OCI-LY1 (cell line): ENCODE data around the gene STARD13.

Experiments
- H2AFZ ChIP-seq: fragments of 200-600 bp; sonication (generic), shearing (Covaris generic); 2 replicates; pipeline ENCODE4 v1.6.0; 2014; ENCODE audit warnings: antibody characterized with exemption, mild to moderate bottlenecking, low read length
- H3F3A ChIP-seq: fragments of 200-600 bp; sonication (generic), shearing (Covaris generic); 2 replicates; pipeline ENCODE4 v1.6.0; 2014; ENCODE audit warnings: mild to moderate bottlenecking, antibody characterized with exemption, low read length, moderate library complexity; ENCODE audit not compliant: insufficient read depth
- H3K27ac ChIP-seq: fragments of 200-600 bp; sonication (generic); 2 replicates; pipeline ENCODE4 v1.5.1; 2014; ENCODE audit warnings: low read length, mixed run types, mild to moderate bottlenecking, low read depth; ENCODE audit not compliant: poor library complexity, severe bottlenecking
- H3K27me3 ChIP-seq: fragments of 200-600 bp; sonication (generic); 2 replicates; pipeline ENCODE4 v1.6.0; 2014; ENCODE audit warnings: antibody characterized with exemption, mild to moderate bottlenecking, low read length, moderate library complexity; ENCODE audit not compliant: insufficient read depth
- H3K36me3 ChIP-seq: fragments of 200-600 bp; sonication (generic); 2 replicates; pipeline ENCODE4 v1.6.1; 2014; ENCODE audit warnings: mild to moderate bottlenecking, antibody characterized with exemption, low read length, moderate library complexity, mixed read lengths; ENCODE audit not compliant: insufficient read depth
- H3K4me1 ChIP-seq: fragments of 200-600 bp; sonication (generic); 2 replicates; pipeline ENCODE4 v1.5.1; 2014; ENCODE audit warnings: mild to moderate bottlenecking, low read length, moderate library complexity; ENCODE audit not compliant: insufficient read depth, severe bottlenecking
- H3K4me2 ChIP-seq: fragments of 200-600 bp; sonication (generic), shearing (Covaris generic); 2 replicates; pipeline ENCODE4 v1.6.1; 2014; ENCODE audit warnings: low read length
- H3K4me3 ChIP-seq: fragments of 200-600 bp; sonication (generic); 2 replicates; pipeline ENCODE4 v1.5.1; 2014; ENCODE audit warnings: low read length, low read depth, mild to moderate bottlenecking, mixed read lengths; ENCODE audit not compliant: poor library complexity, severe bottlenecking
- H3K79me2 ChIP-seq: fragments of 200-600 bp; shearing (Covaris generic); 2 replicates; pipeline ENCODE4 v1.6.1; 2016; ENCODE audit warnings: mixed run types, low read length, mixed read lengths; ENCODE audit not compliant: insufficient read depth
- H3K9ac ChIP-seq: fragments of 200-600 bp; sonication (generic), shearing (Covaris generic); 2 replicates; pipeline ENCODE4 v1.6.1; 2014; ENCODE audit warnings: mild to moderate bottlenecking, low read length, mixed read lengths
- H3K9me2 ChIP-seq: fragments of 200-600 bp; sonication (generic), shearing (Covaris generic); 2 replicates; pipeline ENCODE4 v1.6.1; 2014; ENCODE audit warnings: low read depth, mild to moderate bottlenecking, low read length, mixed read lengths
- H3K9me3 ChIP-seq: fragments of 200-600 bp; shearing (Covaris generic); 2 replicates; pipeline ENCODE4 v1.6.1; 2014; ENCODE audit warnings: low read length, mixed read lengths
- H4K20me1 ChIP-seq: fragments of 200-600 bp; sonication (generic), shearing (Covaris generic); 2 replicates; pipeline ENCODE4 v1.6.0; 2016; ENCODE audit warnings: mild to moderate bottlenecking, low read length; ENCODE audit not compliant: insufficient read depth
- EZH2 ChIP-seq: fragments of 200-600 bp; sonication (generic), shearing (Covaris generic); IDR thresholded peaks from 2 replicates; pipeline ENCODE4 v1.8.0; 2017; ENCODE audit warnings: borderline replicate concordance, mixed run types, mild to moderate bottlenecking, antibody characterized with exemption, low read length, moderate library complexity, mixed read lengths
- TF ChIP-seq, protein P1 (sequence below): fragments of 200-600 bp; sonication (generic), shearing (Covaris generic); IDR thresholded peaks from 2 replicates; pipeline ENCODE4 v1.5.1; 2017; ENCODE audit warnings: mild to moderate bottlenecking, antibody characterized with exemption, low read length, moderate library complexity, mixed read lengths

Gene STARD13

GRCh38 chr13:33202644-33203169 is 82.8 kb downstream of the STARD13 start:
- H3K4me3 ChIP-seq, result no peak overlapping the region
- H4K20me1 ChIP-seq, result no peaks in the 10 kb centered on the region
- TF ChIP-seq, protein P1, sequence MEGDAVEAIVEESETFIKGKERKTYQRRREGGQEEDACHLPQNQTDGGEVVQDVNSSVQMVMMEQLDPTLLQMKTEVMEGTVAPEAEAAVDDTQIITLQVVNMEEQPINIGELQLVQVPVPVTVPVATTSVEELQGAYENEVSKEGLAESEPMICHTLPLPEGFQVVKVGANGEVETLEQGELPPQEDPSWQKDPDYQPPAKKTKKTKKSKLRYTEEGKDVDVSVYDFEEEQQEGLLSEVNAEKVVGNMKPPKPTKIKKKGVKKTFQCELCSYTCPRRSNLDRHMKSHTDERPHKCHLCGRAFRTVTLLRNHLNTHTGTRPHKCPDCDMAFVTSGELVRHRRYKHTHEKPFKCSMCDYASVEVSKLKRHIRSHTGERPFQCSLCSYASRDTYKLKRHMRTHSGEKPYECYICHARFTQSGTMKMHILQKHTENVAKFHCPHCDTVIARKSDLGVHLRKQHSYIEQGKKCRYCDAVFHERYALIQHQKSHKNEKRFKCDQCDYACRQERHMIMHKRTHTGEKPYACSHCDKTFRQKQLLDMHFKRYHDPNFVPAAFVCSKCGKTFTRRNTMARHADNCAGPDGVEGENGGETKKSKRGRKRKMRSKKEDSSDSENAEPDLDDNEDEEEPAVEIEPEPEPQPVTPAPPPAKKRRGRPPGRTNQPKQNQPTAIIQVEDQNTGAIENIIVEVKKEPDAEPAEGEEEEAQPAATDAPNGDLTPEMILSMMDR, result no peak
- no peak for TF ChIP-seq EZH2
- H3F3A ChIP-seq, result no peaks in the 10 kb centered on the region
- no peak overlapping the region for H2AFZ ChIP-seq
- H3K9ac ChIP-seq, result no peak overlapping the region
- no peaks in the 10 kb centered on the region for H3K4me1 ChIP-seq
- no peak overlapping the region for H3K4me2 ChIP-seq
- no peaks in the 10 kb centered on the region for H3K9me2 ChIP-seq
- H3K36me3 ChIP-seq, result no peaks in the 10 kb centered on the region
- no peak overlapping the region for H3K27ac ChIP-seq
- no peaks in the 10 kb centered on the region for H3K79me2 ChIP-seq
- no peaks in the 10 kb centered on the region for H3K27me3 ChIP-seq
- H3K9me3 ChIP-seq, result no peaks in the 10 kb centered on the region

GRCh38 chr13:33201659-33202058 is 83.9 kb downstream of the STARD13 start:
- TF ChIP-seq, protein P1, result no peak
- TF ChIP-seq EZH2, result no peak
- H3K4me3 ChIP-seq, result no peak overlapping the region
- H4K20me1 ChIP-seq, result no peaks in the 10 kb centered on the region
- H3K27me3 ChIP-seq, result no peaks in the 10 kb centered on the region
- H2AFZ ChIP-seq, result no peak overlapping the region
- no peaks in the 10 kb centered on the region for H3K4me1 ChIP-seq
- H3F3A ChIP-seq, result no peaks in the 10 kb centered on the region
- H3K4me2 ChIP-seq, result no peak overlapping the region
- H3K9me2 ChIP-seq, result no peaks in the 10 kb centered on the region
- H3K79me2 ChIP-seq, result no peaks in the 10 kb centered on the region
- no peak overlapping the region for H3K9ac ChIP-seq
- H3K9me3 ChIP-seq, result no peaks in the 10 kb centered on the region
- no peaks in the 10 kb centered on the region for H3K36me3 ChIP-seq
- H3K27ac ChIP-seq, result no peak overlapping the region

DNA sequence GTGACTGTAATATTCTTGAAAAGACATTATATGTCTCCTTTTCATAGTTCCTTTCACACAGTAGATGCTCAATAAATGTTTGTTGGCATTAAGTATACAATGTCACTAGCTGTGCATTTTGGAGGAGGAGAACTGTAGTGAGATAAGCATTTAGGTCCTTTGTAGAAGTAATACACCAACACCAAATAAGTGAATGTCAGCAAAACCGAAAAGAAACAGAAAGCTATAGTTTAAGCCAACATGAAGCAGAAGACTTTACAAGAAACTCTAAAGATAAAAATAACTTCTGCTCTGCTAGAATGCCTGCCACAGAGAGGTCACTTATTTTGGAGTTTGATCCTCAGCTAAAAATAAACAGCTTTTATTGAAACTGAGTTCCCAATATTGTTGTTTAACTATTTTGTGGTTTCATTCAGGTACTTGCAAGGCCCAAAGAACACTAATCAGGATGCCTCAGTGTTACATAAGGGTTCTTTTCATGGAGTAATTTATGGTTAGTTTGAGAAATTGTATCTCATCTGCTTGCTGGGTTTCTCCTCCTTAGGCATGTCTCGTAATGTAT is 86.2 kb downstream of the STARD13 start:
- Histone ChIP-seq H3K27ac (no peak overlapping the region), H3K4me1 (no peaks in the 10 kb centered on the region), H3K36me3 (no peaks in the 10 kb centered on the region), H3K4me2 (no peak overlapping the region), H3K9ac (no peak overlapping the region), H3K79me2 (no peaks in the 10 kb centered on the region), H2AFZ (no peak overlapping the region), H3F3A (no peaks in the 10 kb centered on the region), H3K27me3 (no peaks in the 10 kb centered on the region), H4K20me1 (no peaks in the 10 kb centered on the region), H3K4me3 (no peak overlapping the region), H3K9me3 (no peaks in the 10 kb centered on the region), H3K9me2 (no peaks in the 10 kb centered on the region)
- no peak for TF ChIP-seq EZH2
- TF ChIP-seq, protein P1, result no peak
